CD4-positive, alpha-beta T cell treated with Interleukin-10 for 1 hour (primary cell): Measurements from ENCODE around the gene STAMBP.
"Not testable (repeated sequence)": the region's sequence is repeated elsewhere in the genome, so short reads cannot be mapped to it uniquely, and the experiment has no call there.

Experiments used
- DNase-seq: peaks from one replicate; pipeline ENCODE4 v3.0.0-alpha.2; 2020

The STAMBP gene

GRCh38 chr2:73828818-73829570, at the start of gene STAMBP:
TSS of gene STAMBP (plus strand) at chr2:73828961. CDS start at chr2:73830857, 1,896 bp downstream.
- peak; percentile 97 for DNase-seq

GRCh38 chr2:73779467-73780236, 49.1 kb upstream of the STAMBP start, which contains the start of gene DUSP11:
TSS of gene DUSP11 (minus strand) at chr2:73780103. CDS start at chr2:73779974, 129 bp downstream.
- peak; percentile 98 for DNase-seq

GRCh38 chr2:73780237-73780582, 48.6 kb upstream of the STAMBP start:
- DNase-seq: no peak

GRCh38 chr2:73783402-73783801, 45.4 kb upstream of the STAMBP start:
- DNase-seq: not testable (repeated sequence)

- not testable (repeated sequence) for DNase-seq
These were observed 44.9 kb upstream of the STAMBP start, which contains the start of gene C2orf78 for GRCh38 chr2:73783883-73784282. TSS of gene C2orf78 (plus strand) at chr2:73784183. CDS start at chr2:73784310, 127 bp downstream.

- DNase-seq: no peak
These were observed 16.9 kb upstream of the STAMBP start for GRCh38 chr2:73811878-73812277.

GRCh38 chr2:73812635-73813034, 16.1 kb upstream of the STAMBP start:
- no peak for DNase-seq

GRCh38 chr2:73818296-73818695, 10.5 kb upstream of the STAMBP start:
- no peak for DNase-seq

- no peak for DNase-seq
These were observed 7.5 kb upstream of the STAMBP start for GRCh38 chr2:73821227-73821626.

- DNase-seq: no peak
These were observed 7.1 kb upstream of the STAMBP start for GRCh38 chr2:73821669-73822068.

- no peak for DNase-seq
These were observed 6.5 kb upstream of the STAMBP start for GRCh38 chr2:73822276-73822675.

- DNase-seq: no peak
These were observed 5.8 kb upstream of the STAMBP start for GRCh38 chr2:73822991-73823390.

- DNase-seq: no peak
These were observed 5.3 kb upstream of the STAMBP start for GRCh38 chr2:73823416-73823815.

GRCh38 chr2:73823916-73824523, 4.7 kb upstream of the STAMBP start:
- DNase-seq: peak; percentile 72

GRCh38 chr2:73825408-73825807, 3.4 kb upstream of the STAMBP start:
- no peak for DNase-seq

- no peak for DNase-seq
These were observed 1.7 kb upstream of the STAMBP start for GRCh38 chr2:73827018-73827417.

GRCh38 chr2:73827660-73828388, 937 bp upstream of the STAMBP start:
- no peak for DNase-seq

GRCh38 chr2:73828389-73828817, 358 bp upstream of the STAMBP start:
- no peak for DNase-seq

- DNase-seq: peak; percentile 56
These were observed 2.2 kb downstream of the STAMBP start for GRCh38 chr2:73830871-73831401.

- no peak for DNase-seq
These were observed 4.2 kb downstream of the STAMBP start for GRCh38 chr2:73832930-73833329.

GRCh38 chr2:73836141-73836943, 7.6 kb downstream of the STAMBP start:
- no peak for DNase-seq
